ENCODE results near the gene KIAA1328. TPM values are rescaled to one million over a fixed set of nuclear protein-coding genes. Genes with fewer than 3 reads are reported as not detected.

KIAA1328 gene
- total and polyA plus RNA-seq, 3 experiments from 2014 or later: 6.6 to 8.3 (median 6.8) TPM

- Histone ChIP-seq H3K9me3 (ENCODE audit: low read length) (no peaks in the 10 kb centered on the region), H3K4me3 (ENCODE audit: low read length) (no peak overlapping the region), H3K27ac (ENCODE audit: low read depth, low read length) (no peak overlapping the region), H3K27me3 (ENCODE audit: insufficient read depth, low read length, poor library complexity, severe bottlenecking) (no peaks in the 10 kb centered on the region), H3K36me3 (ENCODE audit: insufficient read depth, low read length) (no peaks in the 10 kb centered on the region), H3K4me1 (ENCODE audit: insufficient read depth, low read length) (no peaks in the 10 kb centered on the region)
- Mint-ChIP-seq H3K9me3 (peaks cover 0 to 15% (median 2%) of the 10 kb centered on the region in 5 donors), H3K4me1 (peaks cover 0 to 4% (median 3%) of the 10 kb centered on the region in 3 donors), H3K36me3 (no peaks in the 10 kb centered on the region), H3K27ac (no peak overlapping the region), H3K27me3 (peaks cover 19 to 33% of the 10 kb centered on the region in 2 donors), H3K4me3 (no peak overlapping the region)
- DNase-seq: no peak
- ChIA-PET CTCF (no interaction called here), POLR2A (no interaction called here)
Measured at GRCh38 chr18:37272841-37273240, 443.9 kb downstream of the KIAA1328 start.

- Histone ChIP-seq H3K27ac (ENCODE audit: low read depth, low read length) (no peak overlapping the region), H3K4me1 (ENCODE audit: insufficient read depth, low read length) (no peaks in the 10 kb centered on the region), H3K4me3 (ENCODE audit: low read length) (no peak overlapping the region), H3K36me3 (ENCODE audit: insufficient read depth, low read length) (no peaks in the 10 kb centered on the region), H3K27me3 (ENCODE audit: insufficient read depth, low read length, poor library complexity, severe bottlenecking) (no peaks in the 10 kb centered on the region), H3K9me3 (ENCODE audit: low read length) (no peaks in the 10 kb centered on the region)
- Mint-ChIP-seq H3K27me3 (peaks cover 22 to 45% of the 10 kb centered on the region in 2 donors), H3K9me3 (peaks cover 0 to 11% (median 2%) of the 10 kb centered on the region in 5 donors), H3K27ac (no peak overlapping the region), H3K36me3 (no peaks in the 10 kb centered on the region), H3K4me1 (peaks cover 0 to 4% (median 3%) of the 10 kb centered on the region in 3 donors), H3K4me3 (no peak overlapping the region)
- ChIA-PET CTCF (no interaction called here), POLR2A (no interaction called here)
- no peak for DNase-seq
Measured at GRCh38 chr18:37274309-37275236, 445.6 kb downstream of the KIAA1328 start.

GRCh38 chr18:37275237-37275741 lies 446.4 kb downstream of the KIAA1328 start:
- ChIA-PET POLR2A (no interaction called here), CTCF (no interaction called here)
- H3K9me3 Mint-ChIP-seq: peaks cover 0 to 11% (median 2%) of the 10 kb centered on the region in 5 donors
- no peak overlapping the region for H3K27ac Mint-ChIP-seq
- Histone ChIP-seq H3K4me1 (ENCODE audit: insufficient read depth, low read length) (no peaks in the 10 kb centered on the region), H3K36me3 (ENCODE audit: insufficient read depth, low read length) (no peaks in the 10 kb centered on the region), H3K4me3 (ENCODE audit: low read length) (no peak overlapping the region), H3K9me3 (ENCODE audit: low read length) (no peaks in the 10 kb centered on the region), H3K27me3 (ENCODE audit: insufficient read depth, low read length, poor library complexity, severe bottlenecking) (no peaks in the 10 kb centered on the region), H3K27ac (ENCODE audit: low read depth, low read length) (no peak overlapping the region)
- H3K4me3 Mint-ChIP-seq: peak overlapping the region in 1 of 7 donors; percentile 46
- peaks cover 0 to 4% (median 3%) of the 10 kb centered on the region in 3 donors for H3K4me1 Mint-ChIP-seq
- H3K27me3 Mint-ChIP-seq: peaks cover 23 to 45% of the 10 kb centered on the region in 2 donors
- DNase-seq: no peak
- no peaks in the 10 kb centered on the region for H3K36me3 Mint-ChIP-seq

GRCh38 chr18:37276111-37276890 lies 447.4 kb downstream of the KIAA1328 start:
- DNase-seq: no peak
- Histone ChIP-seq H3K27ac (ENCODE audit: low read depth, low read length) (no peak overlapping the region), H3K4me3 (ENCODE audit: low read length) (no peak overlapping the region), H3K4me1 (ENCODE audit: insufficient read depth, low read length) (no peaks in the 10 kb centered on the region), H3K36me3 (ENCODE audit: insufficient read depth, low read length) (no peaks in the 10 kb centered on the region), H3K9me3 (ENCODE audit: low read length) (no peaks in the 10 kb centered on the region), H3K27me3 (ENCODE audit: insufficient read depth, low read length, poor library complexity, severe bottlenecking) (no peaks in the 10 kb centered on the region)
- Mint-ChIP-seq H3K27ac (no peak overlapping the region), H3K4me3 (no peak overlapping the region), H3K9me3 (peaks cover 0 to 11% (median 2%) of the 10 kb centered on the region in 5 donors), H3K27me3 (peaks cover 22 to 45% of the 10 kb centered on the region in 2 donors), H3K36me3 (no peaks in the 10 kb centered on the region), H3K4me1 (peaks cover 0 to 4% (median 3%) of the 10 kb centered on the region in 3 donors)
- ChIA-PET POLR2A (no interaction called here), CTCF (no interaction called here)

- Histone ChIP-seq H3K27me3 (ENCODE audit: insufficient read depth, low read length, poor library complexity, severe bottlenecking) (no peaks in the 10 kb centered on the region), H3K4me1 (ENCODE audit: insufficient read depth, low read length) (no peaks in the 10 kb centered on the region), H3K4me3 (ENCODE audit: low read length) (no peak overlapping the region), H3K9me3 (ENCODE audit: low read length) (no peaks in the 10 kb centered on the region), H3K36me3 (ENCODE audit: insufficient read depth, low read length) (no peaks in the 10 kb centered on the region), H3K27ac (ENCODE audit: low read depth, low read length) (no peak overlapping the region)
- DNase-seq: no peak
- no peak overlapping the region for H3K27ac Mint-ChIP-seq
- peaks cover 0 to 4% (median 3%) of the 10 kb centered on the region in 3 donors for H3K4me1 Mint-ChIP-seq
- H3K4me3 Mint-ChIP-seq: no peak overlapping the region
- peaks cover 17 to 41% of the 10 kb centered on the region in 2 donors for H3K27me3 Mint-ChIP-seq
- POLR2A ChIA-PET: no interaction called here
- peaks cover 0 to 6% (median 2%) of the 10 kb centered on the region in 5 donors for H3K9me3 Mint-ChIP-seq
- no peaks in the 10 kb centered on the region for H3K36me3 Mint-ChIP-seq
- CTCF ChIA-PET: no interaction called here
Measured at GRCh38 chr18:37277804-37278203, 448.9 kb downstream of the KIAA1328 start.

Other genes starting within 250 kb of the KIAA1328 start
- 10 to 100 TPM; 70.2 to 75.5 TPM for gene TPGS2, start 125 bp upstream of the KIAA1328 start, total RNA-seq
- gene TPGS2, start 125 bp upstream of the KIAA1328 start, polyA plus RNA-seq: 68.3 TPM

Data from CD8-positive, alpha-beta memory T cell (primary cell).